ENCODE results near the gene GXYLT1. TPM values are rescaled to one million over a fixed set of nuclear protein-coding genes. Genes with fewer than 3 reads are reported as not detected.
"Not testable (repeated sequence)": the region's sequence is repeated elsewhere in the genome, so short reads cannot be mapped to it uniquely, and the experiment has no call there.

The GXYLT1 gene
- total RNA-seq, 4 donors from 2014 or later, result 11.3 to 36.2 (median 15.5) TPM

- no peak overlapping the region for H3K27ac ChIP-seq
- no peak for DNase-seq
- H3K27me3 ChIP-seq, result no peaks in the 10 kb centered on the region
- TF ChIP-seq POLR2A (IDR thresholded peaks at IDR 0.05) (no peak), CTCF (IDR thresholded peaks at IDR 0.05) (no peak)
- no peaks in the 10 kb centered on the region for H3K36me3 ChIP-seq
- no peaks in the 10 kb centered on the region for H3K4me1 ChIP-seq
- H3K9me3 ChIP-seq, result no peaks in the 10 kb centered on the region
- intact Hi-C loops (cut with DNase I; ENCODE audit: low total_unique reads), result no loop called here
- H3K4me3 ChIP-seq, result no peak overlapping the region
Observed at GRCh38 chr12:42076976-42077375, 67.7 kb downstream of the GXYLT1 start.

GRCh38 chr12:42070036-42070435 is 74.6 kb downstream of the GXYLT1 start:
- Histone ChIP-seq H3K9me3 (no peaks in the 10 kb centered on the region), H3K27me3 (no peaks in the 10 kb centered on the region), H3K4me3 (no peak overlapping the region), H3K27ac (no peak overlapping the region), H3K4me1 (no peaks in the 10 kb centered on the region), H3K36me3 (no peaks in the 10 kb centered on the region)
- no peak for TF ChIP-seq CTCF (IDR thresholded peaks at IDR 0.05)
- TF ChIP-seq POLR2A (IDR thresholded peaks at IDR 0.05), result no peak
- no peak for DNase-seq
- intact Hi-C loops (cut with DNase I; ENCODE audit: low total_unique reads), result no loop called here

- Histone ChIP-seq H3K4me3 (no peak overlapping the region), H3K27me3 (no peaks in the 10 kb centered on the region), H3K4me1 (no peaks in the 10 kb centered on the region), H3K9me3 (no peaks in the 10 kb centered on the region), H3K36me3 (no peaks in the 10 kb centered on the region), H3K27ac (no peak overlapping the region)
- DNase-seq, result no peak
- TF ChIP-seq CTCF (IDR thresholded peaks at IDR 0.05) (no peak), POLR2A (IDR thresholded peaks at IDR 0.05) (no peak)
- intact Hi-C loops (cut with DNase I; ENCODE audit: low total_unique reads), result no loop called here
Observed at GRCh38 chr12:42059127-42059526, 85.5 kb downstream of the GXYLT1 start.

- no peaks in the 10 kb centered on the region for H3K4me1 ChIP-seq
- H3K27me3 ChIP-seq, result no peaks in the 10 kb centered on the region
- TF ChIP-seq CTCF (IDR thresholded peaks at IDR 0.05) (no peak), POLR2A (IDR thresholded peaks at IDR 0.05) (no peak)
- no peaks in the 10 kb centered on the region for H3K9me3 ChIP-seq
- no peak overlapping the region for H3K4me3 ChIP-seq
- no peaks in the 10 kb centered on the region for H3K36me3 ChIP-seq
- DNase-seq, result no peak
- intact Hi-C loops (cut with DNase I; ENCODE audit: low total_unique reads), result no loop called here
- no peak overlapping the region for H3K27ac ChIP-seq
Observed at GRCh38 chr12:42056130-42056529, 88.5 kb downstream of the GXYLT1 start.

GRCh38 chr12:42053456-42053855 is 91.2 kb downstream of the GXYLT1 start:
- no peaks in the 10 kb centered on the region for H3K27me3 ChIP-seq
- H3K4me3 ChIP-seq, result no peak overlapping the region
- TF ChIP-seq CTCF (IDR thresholded peaks at IDR 0.05) (no peak), POLR2A (IDR thresholded peaks at IDR 0.05) (no peak)
- no peaks in the 10 kb centered on the region for H3K9me3 ChIP-seq
- intact Hi-C loops (cut with DNase I; ENCODE audit: low total_unique reads), result no loop called here
- H3K36me3 ChIP-seq, result no peaks in the 10 kb centered on the region
- H3K4me1 ChIP-seq, result no peaks in the 10 kb centered on the region
- no peak for DNase-seq
- no peak overlapping the region for H3K27ac ChIP-seq

GRCh38 chr12:42048980-42049379 is 95.7 kb downstream of the GXYLT1 start:
- H3K4me3 ChIP-seq; DNase-seq; H3K9me3 ChIP-seq; H3K4me1 ChIP-seq; H3K36me3 ChIP-seq; intact Hi-C loops (cut with DNase I; ENCODE audit: low total_unique reads); H3K27ac ChIP-seq; H3K27me3 ChIP-seq: not testable (repeated sequence)
